NT2/D1 (cell line): ENCODE data around the gene AKAP13.

ENCODE experiments used
- SUZ12 ChIP-seq: IDR thresholded peaks from 2 replicates; pipeline ENCODE4 v1.6.1; 2011; ENCODE audit not compliant: insufficient read length, insufficient read depth; ENCODE audit errors: extremely low read depth
- ZNF274 ChIP-seq: IDR thresholded peaks from 2 replicates; pipeline ENCODE4 v1.6.1; 2011; ENCODE audit warnings: mild to moderate bottlenecking, low read depth, low read length

DNA sequence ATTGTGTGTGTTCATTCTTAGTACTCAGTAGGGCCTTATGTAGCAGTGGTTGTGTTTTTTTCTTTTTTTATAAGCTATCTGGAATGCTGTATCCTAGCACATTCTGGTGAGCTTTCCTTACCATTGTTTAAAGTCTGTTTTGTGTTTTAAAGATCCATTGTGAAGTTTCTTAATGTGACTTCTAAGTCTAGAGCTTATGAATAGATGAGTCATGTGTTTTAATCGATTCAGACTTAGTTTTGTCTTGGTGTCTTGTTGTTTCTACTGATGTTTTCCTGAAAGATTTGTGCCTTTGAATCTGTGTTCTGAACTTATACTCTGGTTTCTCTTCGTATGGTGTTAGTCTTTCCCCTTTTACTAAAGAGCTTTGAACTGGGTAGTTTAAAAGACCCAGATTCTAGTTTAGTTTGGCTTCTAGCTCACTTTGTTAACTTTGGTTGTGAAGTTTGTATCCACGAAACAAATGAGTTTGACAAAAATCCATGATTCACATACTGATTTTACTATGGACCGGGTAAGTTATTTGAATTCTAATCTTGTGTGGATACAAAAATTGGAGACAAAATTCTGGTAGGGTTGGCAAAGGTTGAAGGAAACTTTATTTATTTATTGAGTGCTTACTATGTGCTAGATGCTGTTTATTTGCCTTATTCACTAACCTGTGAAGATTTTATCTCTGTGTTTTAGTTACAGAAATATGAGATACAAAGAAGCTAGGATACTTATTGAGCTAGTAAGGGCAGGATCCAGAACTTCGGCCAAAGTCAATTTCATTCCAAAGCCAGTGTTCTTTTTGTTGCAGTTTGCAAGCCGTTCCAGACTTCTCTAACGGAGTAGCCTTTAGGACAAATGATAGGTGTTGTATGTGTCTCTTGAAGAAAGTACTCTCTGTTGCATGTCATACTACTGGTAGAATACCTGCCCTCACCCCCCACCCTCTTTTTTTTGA is 24.8 kb downstream of the AKAP13 start:
- TF ChIP-seq ZNF274: no peak
- TF ChIP-seq SUZ12: no peak
